Kidney (tissue), 14 donors: ENCODE data around the gene THRB. TPM values are rescaled to one million over a fixed set of nuclear protein-coding genes. Genes with fewer than 3 reads are reported as not detected.

Experiments used
- DNase-seq, 5 donors: peaks; one replicate each; pipeline ENCODE4 v3.0.0-alpha.2; 2013 to 2020
- FAIRE-seq: peaks from 2 replicates; lab custom pipeline; 2012; peaks lifted over from hg19 to GRCh38; lab: Jason Lieb, UNC
- H3K27ac ChIP-seq, 2 donors: one replicate each; pipeline ENCODE4 v1.7.0; 2013; ENCODE audit warnings: low read depth in 2 of 2, low read length in 2 of 2, inconsistent platforms in 1 of 2
- H3K27me3 ChIP-seq: one replicate; pipeline ENCODE4 v1.7.1; 2013; ENCODE audit warnings: low read length, inconsistent platforms; ENCODE audit not compliant: control insufficient read depth, insufficient read depth
- H3K36me3 ChIP-seq, 3 donors: one replicate each; pipeline versions ENCODE4 v1.7.0 to v1.7.1; 2013; ENCODE audit warnings: low read length in 3 of 3, control low read depth in 1 of 3, inconsistent platforms in 1 of 3; ENCODE audit not compliant: insufficient read depth in 3 of 3, control insufficient read depth in 2 of 3
- H3K4me1 ChIP-seq, 3 donors: one replicate each; pipeline versions ENCODE4 v1.7.0 to v1.7.1; 2013; ENCODE audit warnings: low read length in 3 of 3, inconsistent platforms in 1 of 3, low read depth in 1 of 3; ENCODE audit not compliant: control insufficient read depth in 2 of 3, insufficient read depth in 2 of 3
- H3K4me3 ChIP-seq, 3 donors: one replicate each; pipeline versions ENCODE4 v1.7.0 to v1.8.1; 2013; ENCODE audit warnings: low read length in 3 of 3, control low read depth in 1 of 3, inconsistent platforms in 1 of 3
- H3K9ac ChIP-seq, 3 donors: one replicate each; pipeline versions ENCODE4 v1.7.0 to v1.7.1; 2013; ENCODE audit warnings: low read length in 3 of 3, control low read depth in 1 of 3, inconsistent platforms in 1 of 3
- H3K9me3 ChIP-seq, 3 donors: one replicate each; pipeline versions ENCODE4 v1.7.0 to v1.7.1; 2013; ENCODE audit warnings: low read length in 3 of 3, control low read depth in 1 of 3, inconsistent platforms in 1 of 3; ENCODE audit not compliant: control insufficient read depth in 2 of 3, insufficient read depth in 1 of 3
- intact Hi-C: fragments of 100-400 bp; cut with DNase I; formaldehyde crosslinking; loops from one replicate; pipeline ENCODE4 v1.11.1; 2022
- polyA plus RNA-seq: library from polyadenylated mRNA; stranded (reverse); fragments of 350-450 nt; fragmentation: Illumina TruSeq; extraction: RNeasy Lipid Tissue Mini Kit (QIAGEN cat#74804); gene quantifications from one replicate; pipeline ENCODE4 v1.2.3, GENCODE V29; 2014; ENCODE audit warnings: low read depth, low replicate concordance; ENCODE audit not compliant: insufficient read depth
- total RNA-seq: library from RNA; stranded (reverse); fragmentation: NEBNext Ultra II Directional; extraction: Animal tissue kit (Norgen Biotek cat#: 25700); gene quantifications from one replicate; pipeline ENCODE4 v1.2.1, GENCODE V29; 2021
- TF ChIP-seq, protein P1 (sequence below): IDR thresholded peaks from 3 replicates; pipeline ENCODE4 v1.5.1; 2012; ENCODE audit warnings: mild to moderate bottlenecking, moderate library complexity, borderline replicate concordance; ENCODE audit not compliant: insufficient read depth; ENCODE audit errors: extremely low read depth
- donor health status: control.
- donor health status: control.
- donor health status: control.
- donor health status: control.
- donor health status: control.
- donor health status: DM: yes; HTN: yes; CAD: no.
- donor health status: Normal renal cell carcinoma (clear cell type).

The THRB gene
- total and polyA plus RNA-seq, 2 donors from 2014 or later, result 4.5 to 17.2 TPM

DNA sequence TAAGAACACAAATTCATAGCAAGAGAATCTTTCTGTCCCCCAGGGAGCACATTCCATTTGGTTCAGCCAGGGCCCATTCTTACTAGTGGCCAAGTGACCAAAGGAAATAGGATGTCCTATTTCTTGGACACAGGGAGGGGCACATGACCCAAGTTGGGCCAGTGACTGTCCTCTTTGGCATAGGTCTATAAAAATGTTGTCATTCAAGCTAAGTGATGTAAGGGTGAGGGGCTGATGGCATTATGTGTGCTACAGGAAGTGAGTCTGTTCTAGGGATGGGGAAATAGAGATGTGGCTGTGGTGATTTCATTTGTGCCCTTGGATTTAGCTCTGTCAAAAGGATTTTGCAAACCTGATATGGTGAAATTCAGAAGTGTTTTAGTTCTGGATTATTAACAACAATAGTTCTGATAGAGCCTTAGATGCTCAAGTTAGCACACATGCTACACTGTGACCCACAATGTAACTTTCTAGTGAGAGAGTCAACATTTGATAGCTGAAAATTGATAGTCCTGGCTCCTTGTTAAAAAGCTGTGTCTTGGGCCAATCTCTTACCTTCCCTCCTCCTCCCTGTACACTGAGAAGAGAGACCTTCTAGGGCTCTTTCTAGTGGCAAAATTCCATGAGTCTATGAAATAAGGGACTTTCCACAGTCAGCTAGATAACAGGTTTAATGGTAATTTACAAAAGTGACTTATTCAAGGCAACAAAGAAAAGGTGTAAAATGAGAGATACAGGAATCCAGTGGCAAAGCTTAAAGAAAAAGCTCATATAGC, 117.2 kb downstream of the THRB start:
- no peak overlapping the region for H3K27ac ChIP-seq
- peaks cover 0 to 21% (median 3%) of the 10 kb centered on the region in 3 donors for H3K4me1 ChIP-seq

DNA sequence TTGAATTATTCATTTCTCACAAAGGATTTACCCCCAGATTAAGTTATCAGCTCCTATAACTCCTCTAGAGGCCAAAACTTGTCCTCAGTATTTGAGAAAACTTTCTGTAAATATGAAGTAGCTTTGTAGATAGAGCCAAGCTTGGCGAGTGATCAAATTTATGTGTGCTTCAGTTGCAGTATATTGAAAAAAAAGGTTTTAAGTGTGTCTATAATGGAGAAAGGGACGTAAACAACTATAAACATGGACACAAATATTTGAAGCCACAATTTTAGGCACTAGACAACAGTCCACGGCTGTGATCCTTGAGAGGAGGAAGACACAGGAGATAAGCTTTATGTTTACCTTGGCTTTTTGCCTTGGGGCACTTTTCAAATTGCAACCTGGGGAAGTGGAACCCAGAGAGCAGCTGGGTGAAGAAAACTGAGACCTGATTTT, 118.7 kb downstream of the THRB start:
- Histone ChIP-seq H3K9me3 (no peaks in the 10 kb centered on the region), H3K36me3 (no peaks in the 10 kb centered on the region), H3K4me3 (no peak overlapping the region), H3K9ac (no peak overlapping the region), H3K27me3 (no peaks in the 10 kb centered on the region), H3K4me1 (peaks cover 0 to 24% (median 3%) of the 10 kb centered on the region in 3 donors), H3K27ac (no peak overlapping the region)
- TF ChIP-seq, protein P1, sequence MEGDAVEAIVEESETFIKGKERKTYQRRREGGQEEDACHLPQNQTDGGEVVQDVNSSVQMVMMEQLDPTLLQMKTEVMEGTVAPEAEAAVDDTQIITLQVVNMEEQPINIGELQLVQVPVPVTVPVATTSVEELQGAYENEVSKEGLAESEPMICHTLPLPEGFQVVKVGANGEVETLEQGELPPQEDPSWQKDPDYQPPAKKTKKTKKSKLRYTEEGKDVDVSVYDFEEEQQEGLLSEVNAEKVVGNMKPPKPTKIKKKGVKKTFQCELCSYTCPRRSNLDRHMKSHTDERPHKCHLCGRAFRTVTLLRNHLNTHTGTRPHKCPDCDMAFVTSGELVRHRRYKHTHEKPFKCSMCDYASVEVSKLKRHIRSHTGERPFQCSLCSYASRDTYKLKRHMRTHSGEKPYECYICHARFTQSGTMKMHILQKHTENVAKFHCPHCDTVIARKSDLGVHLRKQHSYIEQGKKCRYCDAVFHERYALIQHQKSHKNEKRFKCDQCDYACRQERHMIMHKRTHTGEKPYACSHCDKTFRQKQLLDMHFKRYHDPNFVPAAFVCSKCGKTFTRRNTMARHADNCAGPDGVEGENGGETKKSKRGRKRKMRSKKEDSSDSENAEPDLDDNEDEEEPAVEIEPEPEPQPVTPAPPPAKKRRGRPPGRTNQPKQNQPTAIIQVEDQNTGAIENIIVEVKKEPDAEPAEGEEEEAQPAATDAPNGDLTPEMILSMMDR, result no peak
- FAIRE-seq (no peak), DNase-seq (no peak)
- intact Hi-C loops, result no loop called here

More for the DNA sequence above, 117.2 kb downstream of the THRB start:
- no peak for DNase-seq
- H3K9me3 ChIP-seq, result no peaks in the 10 kb centered on the region
- FAIRE-seq, result no peak
- no peaks in the 10 kb centered on the region for H3K27me3 ChIP-seq
- no peak overlapping the region for H3K4me3 ChIP-seq
- H3K36me3 ChIP-seq, result no peaks in the 10 kb centered on the region
- TF ChIP-seq, protein P1, result no peak
- H3K9ac ChIP-seq, result no peak overlapping the region
- intact Hi-C loops, result no loop called here

DNA sequence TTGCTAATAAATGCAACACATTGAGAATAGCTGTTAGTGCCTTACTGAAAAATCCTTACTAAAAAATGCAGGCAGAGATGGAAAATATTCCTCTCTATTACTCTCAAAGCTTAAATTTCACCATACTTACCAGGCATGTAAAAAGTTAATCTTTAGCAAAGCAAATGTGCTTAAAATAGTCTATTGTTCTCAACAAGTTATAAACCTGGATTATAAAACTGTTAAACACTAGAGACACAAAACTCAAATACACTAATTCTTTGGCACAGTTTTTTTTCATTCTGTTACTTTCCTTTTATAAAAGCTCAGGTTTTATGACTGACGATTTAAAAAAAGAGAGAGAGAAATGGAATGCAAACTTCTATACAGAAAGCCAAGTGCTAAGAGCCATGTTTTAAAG, 119.8 kb downstream of the THRB start:
- Histone ChIP-seq H3K27ac (no peak overlapping the region), H3K9me3 (no peaks in the 10 kb centered on the region), H3K4me1 (peaks cover 0 to 24% (median 3%) of the 10 kb centered on the region in 3 donors), H3K9ac (no peak overlapping the region), H3K27me3 (no peaks in the 10 kb centered on the region), H3K36me3 (no peaks in the 10 kb centered on the region), H3K4me3 (no peak overlapping the region)
- no peak for DNase-seq
- no peak for FAIRE-seq
- TF ChIP-seq, protein P1, result no peak
- intact Hi-C loops, result no loop called here
